ENCODE results near the gene TIAL1.

DNA sequence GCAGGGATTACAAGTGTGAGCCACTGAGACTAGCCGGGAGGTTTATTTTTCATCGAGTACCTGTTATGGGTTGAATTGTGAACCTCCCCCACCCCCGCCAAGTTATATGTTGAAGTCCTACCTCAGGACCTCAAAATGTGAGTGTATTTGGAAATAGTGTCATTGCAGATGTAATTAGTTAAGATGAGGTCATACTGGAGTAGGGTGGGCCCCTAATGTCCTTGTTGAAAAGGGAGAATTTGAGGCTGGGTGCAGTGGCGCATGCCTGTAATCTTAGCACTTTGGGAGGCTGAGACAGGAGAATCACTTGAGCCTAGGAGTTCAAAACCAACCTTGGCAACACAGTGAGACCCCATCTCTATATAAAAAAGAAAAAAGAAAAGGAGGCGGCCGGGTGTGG is 43.6 kb upstream of the TIAL1 start:
- TF ChIP-seq CTCF (conservative IDR thresholded peaks at IDR 0.05; ENCODE audit: low read depth, low read length): no peak
- TF ChIP-seq EZH2 (IDR thresholded peaks at IDR 0.05; ENCODE audit: low read length, unreplicated experiment): no peak
